ENCODE data around the gene TMEM163. TPM values are rescaled to one million over a fixed set of nuclear protein-coding genes. Genes with fewer than 3 reads are reported as not detected.
"Not testable (repeated sequence)": the region's sequence is repeated elsewhere in the genome, so short reads cannot be mapped to it uniquely, and the experiment has no call there.

Gene TMEM163
- total RNA-seq, 1 donor from 2014 or later: 0.18 TPM

- DNase-seq (ENCODE audit: low read depth): no peak
- Histone ChIP-seq H3K36me3 (ENCODE audit: insufficient read depth, low read length) (no peaks in the 10 kb centered on the region), H3K4me1 (ENCODE audit: insufficient read depth, low read length) (no peaks in the 10 kb centered on the region), H3K9me3 (ENCODE audit: insufficient read depth, low read depth, low read length) (no peaks in the 10 kb centered on the region), H3K27me3 (ENCODE audit: insufficient read depth, low read length) (peaks cover 2% of the 10 kb centered on the region), H3K4me3 (ENCODE audit: insufficient read depth, low read depth, low read length) (no peak overlapping the region), H4K20me1 (ENCODE audit: insufficient read depth, low read length) (no peaks in the 10 kb centered on the region), H3K79me2 (ENCODE audit: insufficient read depth, low read length) (no peaks in the 10 kb centered on the region), H2AFZ (ENCODE audit: low read depth, low read length) (no peak overlapping the region), H3K27ac (ENCODE audit: low read depth, low read length) (no peak overlapping the region), H3K9ac (ENCODE audit: low read length) (no peak overlapping the region), H3K4me2 (ENCODE audit: low read length) (no peak overlapping the region)
- TF ChIP-seq EZH2 (IDR thresholded peaks at IDR 0.05; ENCODE audit: insufficient read depth, low read length) (no peak), CTCF (IDR thresholded peaks at IDR 0.05; ENCODE audit: insufficient read depth, low read depth, low read length) (no peak)
- H3K4me3 Mint-ChIP-seq (ENCODE audit: unreplicated experiment): no peak overlapping the region
- no peak for FAIRE-seq
- H3K9me3 Mint-ChIP-seq (ENCODE audit: unreplicated experiment): peaks cover 3% of the 10 kb centered on the region
- H3K36me3 Mint-ChIP-seq (ENCODE audit: low read depth, unreplicated experiment): no peaks in the 10 kb centered on the region
- no peak overlapping the region for H3K27ac Mint-ChIP-seq (ENCODE audit: unreplicated experiment)
- peaks cover under 1% of the 10 kb centered on the region for H3K4me1 Mint-ChIP-seq (ENCODE audit: low read depth, unreplicated experiment)
- H3K27me3 Mint-ChIP-seq (ENCODE audit: low read depth, unreplicated experiment): no peaks in the 10 kb centered on the region
Observed at GRCh38 chr2:134507697-134508096, 211.1 kb downstream of the TMEM163 start.

DNA sequence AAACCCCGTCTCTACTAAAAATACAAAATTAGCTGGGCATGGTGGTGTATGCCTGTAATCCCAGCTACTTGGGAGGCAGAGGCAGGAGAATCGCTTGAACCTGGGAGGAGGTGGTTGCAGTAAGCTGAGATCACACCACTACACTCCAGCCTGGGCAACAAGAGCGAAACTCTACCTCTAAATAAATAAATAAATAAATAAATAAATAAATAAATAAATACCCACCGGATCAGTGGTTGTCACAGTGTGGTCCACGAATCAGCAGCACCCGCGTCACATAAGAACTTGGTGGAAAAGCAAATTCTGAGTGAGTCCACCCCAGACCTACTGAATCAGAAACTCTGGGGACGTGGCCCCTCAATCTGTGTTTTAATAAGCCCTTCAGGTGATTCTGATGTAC is 211.6 kb downstream of the TMEM163 start:
- H3K4me1 Mint-ChIP-seq (ENCODE audit: low read depth, unreplicated experiment); H3K27me3 Mint-ChIP-seq (ENCODE audit: low read depth, unreplicated experiment); H3K9ac ChIP-seq (ENCODE audit: low read length); H2AFZ ChIP-seq (ENCODE audit: low read depth, low read length); H3K4me2 ChIP-seq (ENCODE audit: low read length); H3K79me2 ChIP-seq (ENCODE audit: insufficient read depth, low read length); H3K27ac Mint-ChIP-seq (ENCODE audit: unreplicated experiment); H3K4me3 ChIP-seq (ENCODE audit: insufficient read depth, low read depth, low read length); H3K9me3 Mint-ChIP-seq (ENCODE audit: unreplicated experiment); H3K36me3 ChIP-seq (ENCODE audit: insufficient read depth, low read length); H3K27ac ChIP-seq (ENCODE audit: low read depth, low read length); H3K4me3 Mint-ChIP-seq (ENCODE audit: unreplicated experiment); H3K27me3 ChIP-seq (ENCODE audit: insufficient read depth, low read length); H3K9me3 ChIP-seq (ENCODE audit: insufficient read depth, low read depth, low read length); H3K36me3 Mint-ChIP-seq (ENCODE audit: low read depth, unreplicated experiment); FAIRE-seq; DNase-seq (ENCODE audit: low read depth); H3K4me1 ChIP-seq (ENCODE audit: insufficient read depth, low read length); H4K20me1 ChIP-seq (ENCODE audit: insufficient read depth, low read length): not testable (repeated sequence)

DNA sequence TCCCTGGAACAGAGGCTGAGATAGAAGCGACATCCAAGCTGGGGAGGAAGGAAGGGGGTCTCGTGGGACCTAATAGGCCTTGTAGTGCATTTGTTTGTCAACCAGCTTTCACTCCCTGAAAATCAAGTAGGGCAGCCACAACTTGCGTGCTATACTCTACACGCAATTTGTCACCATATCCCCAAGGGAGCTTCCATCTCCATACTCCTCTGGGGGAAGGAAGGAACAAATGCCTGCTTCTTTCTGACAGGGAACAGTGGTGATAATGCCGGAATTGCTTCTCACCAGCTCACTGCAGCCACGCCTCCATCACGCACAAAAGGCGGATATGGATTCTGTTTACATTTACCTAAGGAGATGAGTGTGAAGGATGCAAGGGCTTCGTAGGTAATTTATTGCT is 213.4 kb downstream of the TMEM163 start:
- Histone ChIP-seq H3K79me2 (ENCODE audit: insufficient read depth, low read length) (no peaks in the 10 kb centered on the region), H3K9ac (ENCODE audit: low read length) (no peak overlapping the region), H3K4me1 (ENCODE audit: insufficient read depth, low read length) (no peaks in the 10 kb centered on the region), H3K27me3 (ENCODE audit: insufficient read depth, low read length) (peaks cover 2% of the 10 kb centered on the region), H2AFZ (ENCODE audit: low read depth, low read length) (no peak overlapping the region), H3K4me2 (ENCODE audit: low read length) (no peak overlapping the region), H3K36me3 (ENCODE audit: insufficient read depth, low read length) (no peaks in the 10 kb centered on the region), H3K9me3 (ENCODE audit: insufficient read depth, low read depth, low read length) (no peaks in the 10 kb centered on the region), H3K4me3 (ENCODE audit: insufficient read depth, low read depth, low read length) (no peak overlapping the region), H4K20me1 (ENCODE audit: insufficient read depth, low read length) (no peaks in the 10 kb centered on the region), H3K27ac (ENCODE audit: low read depth, low read length) (no peak overlapping the region)
- H3K27me3 Mint-ChIP-seq (ENCODE audit: low read depth, unreplicated experiment): no peaks in the 10 kb centered on the region
- FAIRE-seq: no peak
- no peak for DNase-seq (ENCODE audit: low read depth)
- TF ChIP-seq EZH2 (IDR thresholded peaks at IDR 0.05; ENCODE audit: insufficient read depth, low read length): no peak
- TF ChIP-seq CTCF (IDR thresholded peaks at IDR 0.05; ENCODE audit: insufficient read depth, low read depth, low read length): no peak
- no peak overlapping the region for H3K27ac Mint-ChIP-seq (ENCODE audit: unreplicated experiment)
- H3K36me3 Mint-ChIP-seq (ENCODE audit: low read depth, unreplicated experiment): no peaks in the 10 kb centered on the region
- no peaks in the 10 kb centered on the region for H3K4me1 Mint-ChIP-seq (ENCODE audit: low read depth, unreplicated experiment)
- H3K9me3 Mint-ChIP-seq (ENCODE audit: unreplicated experiment): peaks cover 3% of the 10 kb centered on the region
- no peak overlapping the region for H3K4me3 Mint-ChIP-seq (ENCODE audit: unreplicated experiment)

Data from astrocyte (in vitro differentiated cells and primary cell).